Liver (tissue), 3 donors: ENCODE measurements around the gene LDLRAD4.

Experiments used
- CTCF ChIP-seq: fragments of 150-350 bp; IDR thresholded peaks from 2 replicates; pipeline ENCODE4 v1.5.1; 2017; ENCODE audit warnings: improper control_type of control experiment, low read depth, low read length; ENCODE audit not compliant: missing input control
- EGR1 ChIP-seq, 2 donors: IDR thresholded peaks; 2 replicates each; pipeline ENCODE4 v1.6.1; 2016 to 2018; ENCODE audit warnings: antibody characterized with exemption in 2 of 2, low read depth in 2 of 2
- FOXA1 ChIP-seq: IDR thresholded peaks from 2 replicates; pipeline ENCODE4 v1.6.1; 2016; ENCODE audit warnings: antibody characterized with exemption
- GABPA ChIP-seq, 2 donors: IDR thresholded peaks in 1 of 2; conservative IDR thresholded peaks in 1 of 2; 2 replicates each; pipeline ENCODE4 v1.6.1; 2016; ENCODE audit warnings: antibody characterized with exemption in 2 of 2, mild to moderate bottlenecking in 1 of 2, moderate library complexity in 1 of 2
- HNF4G ChIP-seq: IDR thresholded peaks from 2 replicates; pipeline ENCODE4 v1.6.1; 2016; ENCODE audit warnings: antibody characterized with exemption
- JUND ChIP-seq, 2 donors: IDR thresholded peaks; 2 replicates each; pipeline ENCODE4 v1.6.1; 2016; ENCODE audit warnings: antibody characterized with exemption in 2 of 2
- RAD21 ChIP-seq, 2 donors: IDR thresholded peaks; 2 replicates each; pipeline ENCODE4 v1.6.1; 2016; ENCODE audit warnings: antibody characterized with exemption in 2 of 2, mild to moderate bottlenecking in 2 of 2
- RXRA ChIP-seq, 2 donors: IDR thresholded peaks; 2 replicates each; pipeline ENCODE4 v1.6.1; 2017 to 2018; ENCODE audit warnings: antibody characterized with exemption in 2 of 2, mild to moderate bottlenecking in 1 of 2
- YY1 ChIP-seq: IDR thresholded peaks from 2 replicates; pipeline ENCODE4 v1.6.1; 2016; ENCODE audit warnings: antibody characterized with exemption, mild to moderate bottlenecking
- TF ChIP-seq, protein P1 (sequence below): IDR thresholded peaks from 2 replicates; pipeline ENCODE4 v1.6.1; 2016; ENCODE audit warnings: antibody characterized with exemption
- TF ChIP-seq, protein P2 (sequence below): IDR thresholded peaks from 2 replicates; pipeline ENCODE4 v1.6.1; 2016; ENCODE audit warnings: antibody characterized with exemption, mild to moderate bottlenecking
- donor health status: healthy.
- donor health status: healthy.

DNA sequence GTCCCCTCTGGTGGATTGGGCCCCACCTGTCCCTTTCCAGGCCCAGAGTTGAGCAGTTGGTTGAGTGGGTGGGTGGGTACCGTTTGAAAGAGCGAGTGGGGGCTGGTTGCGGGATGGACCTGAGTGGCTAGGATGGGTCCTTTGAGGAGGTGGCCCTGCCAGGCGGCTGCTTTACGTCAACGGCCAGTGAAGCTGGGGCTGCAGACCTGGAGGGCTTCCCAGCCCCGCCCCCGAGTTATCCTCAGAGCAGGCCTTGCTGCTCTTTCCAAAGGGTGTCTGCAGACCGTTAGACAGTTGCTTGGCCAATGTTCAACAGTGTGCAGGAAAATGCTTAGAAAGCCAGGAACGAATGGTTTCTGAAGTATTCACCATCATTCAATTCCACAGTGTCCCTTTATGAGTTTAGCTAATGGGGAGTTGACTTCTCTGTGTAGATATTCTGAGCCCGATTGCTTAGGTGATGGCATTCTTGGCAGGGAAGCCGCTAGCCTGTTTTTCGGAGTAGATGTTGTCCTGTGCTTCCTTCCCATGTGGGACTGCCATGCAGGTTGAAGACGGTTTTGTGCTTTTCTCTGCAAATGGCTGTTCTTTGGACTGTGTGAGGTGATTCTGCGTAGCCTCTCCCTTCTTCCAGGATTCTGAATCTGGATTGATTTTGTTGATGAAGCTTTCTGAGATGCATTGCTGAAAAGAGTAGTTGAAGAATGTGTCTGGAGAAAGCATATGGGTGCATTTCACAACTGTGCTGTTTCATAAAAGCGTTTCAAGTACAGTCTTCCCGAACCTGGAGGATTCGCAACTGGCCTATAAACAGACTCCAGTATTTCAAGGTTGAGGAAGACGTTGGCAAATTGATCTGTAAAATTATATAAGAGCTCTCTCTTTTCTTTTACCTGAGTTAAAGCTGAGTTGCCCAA lies 45.8 kb downstream of the LDLRAD4 start:
- no peak for TF ChIP-seq CTCF
- TF ChIP-seq HNF4G, result no peak
- no peak for TF ChIP-seq GABPA (IDR thresholded peaks at IDR 0.05 in 1 of 2, conservative IDR thresholded peaks at IDR 0.05 in 1 of 2)
- TF ChIP-seq YY1, result no peak
- TF ChIP-seq, protein P1, sequence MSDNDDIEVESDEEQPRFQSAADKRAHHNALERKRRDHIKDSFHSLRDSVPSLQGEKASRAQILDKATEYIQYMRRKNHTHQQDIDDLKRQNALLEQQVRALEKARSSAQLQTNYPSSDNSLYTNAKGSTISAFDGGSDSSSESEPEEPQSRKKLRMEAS, result no peak
- no peak for TF ChIP-seq EGR1 (IDR thresholded peaks at IDR 0.05; ENCODE audit: low read depth in 2 of 2)
- no peak for TF ChIP-seq JUND (IDR thresholded peaks at IDR 0.05)
- TF ChIP-seq, protein P2, sequence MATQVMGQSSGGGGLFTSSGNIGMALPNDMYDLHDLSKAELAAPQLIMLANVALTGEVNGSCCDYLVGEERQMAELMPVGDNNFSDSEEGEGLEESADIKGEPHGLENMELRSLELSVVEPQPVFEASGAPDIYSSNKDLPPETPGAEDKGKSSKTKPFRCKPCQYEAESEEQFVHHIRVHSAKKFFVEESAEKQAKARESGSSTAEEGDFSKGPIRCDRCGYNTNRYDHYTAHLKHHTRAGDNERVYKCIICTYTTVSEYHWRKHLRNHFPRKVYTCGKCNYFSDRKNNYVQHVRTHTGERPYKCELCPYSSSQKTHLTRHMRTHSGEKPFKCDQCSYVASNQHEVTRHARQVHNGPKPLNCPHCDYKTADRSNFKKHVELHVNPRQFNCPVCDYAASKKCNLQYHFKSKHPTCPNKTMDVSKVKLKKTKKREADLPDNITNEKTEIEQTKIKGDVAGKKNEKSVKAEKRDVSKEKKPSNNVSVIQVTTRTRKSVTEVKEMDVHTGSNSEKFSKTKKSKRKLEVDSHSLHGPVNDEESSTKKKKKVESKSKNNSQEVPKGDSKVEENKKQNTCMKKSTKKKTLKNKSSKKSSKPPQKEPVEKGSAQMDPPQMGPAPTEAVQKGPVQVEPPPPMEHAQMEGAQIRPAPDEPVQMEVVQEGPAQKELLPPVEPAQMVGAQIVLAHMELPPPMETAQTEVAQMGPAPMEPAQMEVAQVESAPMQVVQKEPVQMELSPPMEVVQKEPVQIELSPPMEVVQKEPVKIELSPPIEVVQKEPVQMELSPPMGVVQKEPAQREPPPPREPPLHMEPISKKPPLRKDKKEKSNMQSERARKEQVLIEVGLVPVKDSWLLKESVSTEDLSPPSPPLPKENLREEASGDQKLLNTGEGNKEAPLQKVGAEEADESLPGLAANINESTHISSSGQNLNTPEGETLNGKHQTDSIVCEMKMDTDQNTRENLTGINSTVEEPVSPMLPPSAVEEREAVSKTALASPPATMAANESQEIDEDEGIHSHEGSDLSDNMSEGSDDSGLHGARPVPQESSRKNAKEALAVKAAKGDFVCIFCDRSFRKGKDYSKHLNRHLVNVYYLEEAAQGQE, result no peak
- no peak for TF ChIP-seq FOXA1
- TF ChIP-seq RXRA (IDR thresholded peaks at IDR 0.05), result no peak
- no peak for TF ChIP-seq RAD21 (IDR thresholded peaks at IDR 0.05)
